H1 (cell line): Measurements from ENCODE around the gene HK1.

Experiments used
- CEBPB ChIP-seq: IDR thresholded peaks from 2 replicates; pipeline ENCODE4 v1.6.1; 2012; ENCODE audit warnings: low read depth, low read length
- CREB1 ChIP-seq: IDR thresholded peaks from 2 replicates; pipeline ENCODE4 v1.6.1; 2012; ENCODE audit warnings: inconsistent platforms
- EZH2 ChIP-seq: fragments of 200-600 bp; sonication (generic); IDR thresholded peaks from 2 replicates; pipeline ENCODE4 v1.7.1; 2012; ENCODE audit warnings: low read depth, mild to moderate bottlenecking, moderate library complexity, low read length, inconsistent platforms; ENCODE audit not compliant: severe bottlenecking
- GTF2F1 ChIP-seq: IDR thresholded peaks from 2 replicates; pipeline ENCODE4 v1.6.1; 2012; ENCODE audit warnings: low read depth, low read length, improper control_type of control experiment, borderline replicate concordance
- KDM1A ChIP-seq: fragments of 200-600, 300-600 bp; sonication (generic); IDR thresholded peaks from 2 replicates; pipeline ENCODE4 v1.7.1; 2016; ENCODE audit warnings: mild to moderate bottlenecking, low read length, borderline replicate concordance
- POLR2A ChIP-seq, 2 experiments: IDR thresholded peaks; 1 replicate in 1 of 2; 2 replicates in 1 of 2; pipeline ENCODE4 v1.6.1; 2011; ENCODE audit warnings: low read depth in 2 of 2, low read length in 2 of 2, mild to moderate bottlenecking in 2 of 2; ENCODE audit errors: control extremely low read depth in 1 of 2
- POLR2AphosphoS5 ChIP-seq: IDR thresholded peaks from 2 replicates; pipeline ENCODE4 v1.6.1; 2011; ENCODE audit warnings: low read depth, low read length
- YY1 ChIP-seq: IDR thresholded peaks from 2 replicates; pipeline ENCODE4 v1.6.1; 2011; ENCODE audit warnings: low read depth, mild to moderate bottlenecking, low read length
- ZNF274 ChIP-seq: IDR thresholded peaks from 2 replicates; pipeline ENCODE4 v1.7.0; 2012; ENCODE audit warnings: low read length, borderline replicate concordance; ENCODE audit errors: extremely low read depth
- TF ChIP-seq, protein P1 (sequence below), 3 experiments: IDR thresholded peaks; 1 replicate in 2 of 3; 2 replicates in 1 of 3; pipeline versions ENCODE4 v1.5.1 to v1.6.1; 2011; ENCODE audit warnings: low read length in 3 of 3, mild to moderate bottlenecking in 3 of 3, inconsistent platforms in 2 of 3, low read depth in 1 of 3, moderate library complexity in 1 of 3; ENCODE audit not compliant: insufficient read depth in 1 of 3; ENCODE audit errors: control extremely low read depth in 1 of 3
- TF ChIP-seq, protein P2 (sequence below): IDR thresholded peaks from 2 replicates; pipeline ENCODE4 v1.6.1; 2012; ENCODE audit warnings: inconsistent platforms

DNA sequence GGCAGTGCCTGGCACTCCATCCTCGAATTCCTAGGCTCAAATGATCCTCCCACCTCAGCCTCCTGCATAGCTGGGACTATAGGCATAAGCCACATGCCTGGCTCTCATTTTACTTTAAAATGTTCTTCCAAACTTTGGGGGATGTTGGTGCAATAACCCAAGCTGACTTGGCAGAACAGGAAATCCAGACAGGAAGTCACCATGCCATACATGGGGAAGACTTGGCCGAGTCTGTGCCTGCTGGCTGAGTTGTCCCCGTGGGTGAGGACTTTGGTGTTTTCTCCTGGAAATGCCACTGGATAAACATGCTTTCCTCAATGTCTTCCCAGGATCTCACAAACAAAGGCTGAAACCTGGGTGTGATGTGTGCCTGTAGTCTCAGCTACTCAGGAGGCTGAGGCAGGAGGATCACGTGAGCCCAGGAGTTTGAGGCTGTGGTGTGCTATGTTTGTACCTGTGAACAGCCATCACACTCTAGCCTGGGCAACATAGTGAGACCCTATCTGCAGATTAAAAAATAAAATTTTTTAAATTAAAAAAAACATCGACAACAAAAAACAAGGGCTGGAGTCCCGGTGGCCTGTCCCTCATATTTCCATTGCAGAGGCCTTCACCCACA, 38.4 kb upstream of the HK1 start:
- TF ChIP-seq, protein P1, sequence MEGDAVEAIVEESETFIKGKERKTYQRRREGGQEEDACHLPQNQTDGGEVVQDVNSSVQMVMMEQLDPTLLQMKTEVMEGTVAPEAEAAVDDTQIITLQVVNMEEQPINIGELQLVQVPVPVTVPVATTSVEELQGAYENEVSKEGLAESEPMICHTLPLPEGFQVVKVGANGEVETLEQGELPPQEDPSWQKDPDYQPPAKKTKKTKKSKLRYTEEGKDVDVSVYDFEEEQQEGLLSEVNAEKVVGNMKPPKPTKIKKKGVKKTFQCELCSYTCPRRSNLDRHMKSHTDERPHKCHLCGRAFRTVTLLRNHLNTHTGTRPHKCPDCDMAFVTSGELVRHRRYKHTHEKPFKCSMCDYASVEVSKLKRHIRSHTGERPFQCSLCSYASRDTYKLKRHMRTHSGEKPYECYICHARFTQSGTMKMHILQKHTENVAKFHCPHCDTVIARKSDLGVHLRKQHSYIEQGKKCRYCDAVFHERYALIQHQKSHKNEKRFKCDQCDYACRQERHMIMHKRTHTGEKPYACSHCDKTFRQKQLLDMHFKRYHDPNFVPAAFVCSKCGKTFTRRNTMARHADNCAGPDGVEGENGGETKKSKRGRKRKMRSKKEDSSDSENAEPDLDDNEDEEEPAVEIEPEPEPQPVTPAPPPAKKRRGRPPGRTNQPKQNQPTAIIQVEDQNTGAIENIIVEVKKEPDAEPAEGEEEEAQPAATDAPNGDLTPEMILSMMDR (IDR thresholded peaks at IDR 0.05; ENCODE audit: control extremely low read depth in 1 of 3, insufficient read depth in 1 of 3, low read depth in 1 of 3, low read length in 3 of 3), result no peak
- TF ChIP-seq EZH2 (no peak), POLR2AphosphoS5 (no peak), CEBPB (no peak), CREB1 (no peak), ZNF274 (no peak), KDM1A (no peak), YY1 (no peak), POLR2A (IDR thresholded peaks at IDR 0.05; ENCODE audit: control extremely low read depth in 1 of 2, low read depth in 2 of 2, low read length in 2 of 2) (no peak), GTF2F1 (no peak)
- TF ChIP-seq, protein P2, sequence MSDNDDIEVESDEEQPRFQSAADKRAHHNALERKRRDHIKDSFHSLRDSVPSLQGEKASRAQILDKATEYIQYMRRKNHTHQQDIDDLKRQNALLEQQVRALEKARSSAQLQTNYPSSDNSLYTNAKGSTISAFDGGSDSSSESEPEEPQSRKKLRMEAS, result no peak
